Posterior cingulate gyrus (tissue), 11 donors: ENCODE measurements around the gene JAKMIP1.

Source experiments
- DNase-seq, 10 donors: peaks; one replicate each; pipeline versions ENCODE4 v3.0.0 to v3.0.0-alpha.2; 2020 to 2021; ENCODE audit warnings: mixed read lengths in 3 of 10
- intact Hi-C: fragments of 100-400 bp; cut with DNase I; formaldehyde crosslinking; loops from one replicate; pipeline ENCODE4 v1.15.1; 2023

Gene JAKMIP1

DNA sequence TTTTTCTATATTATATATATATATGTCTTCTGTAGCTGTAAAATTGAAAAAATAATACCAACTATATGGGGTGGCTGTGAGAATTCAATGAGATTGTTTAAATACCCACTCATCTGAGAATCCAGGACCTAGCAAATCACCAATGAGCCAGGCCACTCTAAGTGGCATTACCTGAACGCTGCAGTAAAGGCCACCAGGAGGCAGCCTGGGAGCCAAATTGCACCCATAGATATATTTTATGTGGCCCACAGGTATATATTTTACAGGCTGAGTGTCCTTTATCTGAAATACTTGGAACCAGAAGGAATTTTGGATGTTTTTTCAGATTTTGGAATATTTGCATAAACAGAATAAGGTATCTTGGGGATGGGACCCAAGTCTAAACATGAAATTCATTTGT is 124.0 kb downstream of the JAKMIP1 start:
- DNase-seq = peak in 1 of 10 donors; percentile 11
- intact Hi-C loops = no loop called here

DNA sequence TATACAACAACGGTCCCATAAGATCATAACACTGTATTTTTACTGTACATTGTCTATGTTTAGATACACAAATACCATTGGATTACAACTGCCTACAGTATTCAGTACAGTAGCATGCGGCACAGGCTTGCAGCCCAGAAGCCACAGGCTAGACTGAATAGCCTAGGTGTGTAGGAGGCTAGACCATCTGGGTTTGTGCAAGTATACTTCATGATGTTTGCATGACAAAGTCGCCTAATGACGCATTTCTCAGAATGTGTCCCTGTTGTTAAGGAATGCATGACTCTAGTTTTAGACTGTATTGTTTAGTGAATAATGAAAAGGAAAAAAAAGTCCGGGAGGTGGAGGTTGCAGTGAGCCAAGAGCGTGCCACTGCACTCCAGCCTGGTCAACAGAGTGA is 125.6 kb downstream of the JAKMIP1 start:
- intact Hi-C loops = no loop called here

GRCh38 chr4:6071959-6072720 is 128.2 kb downstream of the JAKMIP1 start:
- intact Hi-C loops = no loop called here
- DNase-seq = peak in 2 of 10 donors; percentile 38 to 74

More for the DNA sequence above, 125.6 kb downstream of the JAKMIP1 start:
- peak in 1 of 10 donors; percentile 67 for DNase-seq

GRCh38 chr4:6071191-6071958 is 129.0 kb downstream of the JAKMIP1 start:
- peak in 1 of 10 donors; percentile 77 for DNase-seq
- intact Hi-C loops = no loop called here

- peak in 1 of 10 donors; percentile 86 for DNase-seq
- intact Hi-C loops = no loop called here
Measured at GRCh38 chr4:6069845-6070709, 130.3 kb downstream of the JAKMIP1 start.

DNA sequence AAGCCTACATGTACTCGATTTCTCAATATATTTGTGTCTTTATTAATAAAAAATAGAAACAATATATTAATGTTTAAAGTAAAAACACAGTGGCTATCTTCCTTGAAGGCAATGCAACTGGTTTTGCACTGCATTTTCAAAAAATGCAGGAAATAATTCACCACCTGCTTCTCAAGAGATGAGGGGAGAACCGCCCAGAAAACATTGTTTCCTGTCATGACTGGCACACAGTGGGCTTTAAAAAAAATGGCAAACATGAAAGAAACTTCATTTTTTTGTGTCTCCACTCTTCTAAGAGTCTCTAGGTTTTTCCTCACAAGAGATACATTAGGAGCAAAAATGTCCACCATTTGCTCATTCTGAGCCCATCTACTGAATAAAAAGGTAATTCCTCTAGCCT is 131.4 kb downstream of the JAKMIP1 start:
- no peak for DNase-seq
- intact Hi-C loops = no loop called here

GRCh38 chr4:6065934-6066590 is 134.3 kb downstream of the JAKMIP1 start:
- peak in 1 of 10 donors; percentile 51 for DNase-seq
- intact Hi-C loops = no loop called here

DNA sequence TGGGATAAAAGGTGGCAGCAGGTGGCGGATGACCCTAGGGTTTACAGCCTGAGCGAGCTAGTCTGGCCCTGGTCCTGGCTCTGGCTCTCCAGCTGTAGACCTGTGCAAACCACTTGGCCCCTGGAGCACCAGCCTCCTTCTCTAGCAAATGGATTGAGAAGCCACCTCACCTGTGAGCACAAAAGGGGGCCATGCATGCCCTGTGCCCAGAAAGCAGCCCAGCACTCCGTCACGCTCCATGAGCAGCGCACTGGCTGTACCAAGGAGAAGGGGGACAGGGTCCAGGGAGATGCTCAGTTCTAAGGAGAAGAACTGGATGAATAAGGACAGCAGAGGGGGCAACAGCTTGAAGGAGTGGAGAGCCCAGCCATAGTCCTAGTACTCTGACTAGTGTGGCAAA is 135.2 kb downstream of the JAKMIP1 start:
- peak in 1 of 10 donors; percentile 61 for DNase-seq
- intact Hi-C loops = no loop called here

DNA sequence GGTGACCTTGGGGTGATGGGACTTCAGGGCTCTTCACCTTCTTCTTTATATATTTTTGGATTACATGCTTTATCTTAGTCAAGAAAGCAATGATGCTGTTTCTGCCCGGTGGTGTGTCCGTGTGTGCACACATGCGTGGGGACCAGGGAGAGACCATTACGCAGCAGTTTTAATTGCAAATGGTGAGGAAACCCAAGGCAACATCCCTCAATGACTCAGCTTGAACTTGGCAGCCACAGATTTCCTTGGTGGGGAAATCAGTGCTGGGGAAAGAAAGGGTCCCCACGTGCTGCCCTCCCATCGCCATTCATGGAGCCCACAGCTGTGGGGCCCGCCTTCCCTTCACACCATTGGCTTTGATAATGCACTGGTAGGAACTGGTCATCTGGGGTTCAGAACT is 136.0 kb downstream of the JAKMIP1 start:
- DNase-seq = peak in 1 of 10 donors; percentile 39
- intact Hi-C loops = no loop called here

- peak in 2 of 10 donors; percentile 77 to 79 for DNase-seq
Measured at GRCh38 chr4:6063684-6064083, 136.7 kb downstream of the JAKMIP1 start.

GRCh38 chr4:6062133-6062532 is 138.2 kb downstream of the JAKMIP1 start:
- intact Hi-C loops = no loop called here
- peak in 1 of 10 donors; percentile 49 for DNase-seq

More at GRCh38 chr4:6063684-6064083, 136.7 kb downstream of the JAKMIP1 start:
- intact Hi-C loops = no loop called here

GRCh38 chr4:6059375-6059805 is 141.0 kb downstream of the JAKMIP1 start:
- peak in 1 of 10 donors; percentile 67 for DNase-seq
- intact Hi-C loops = no loop called here

DNA sequence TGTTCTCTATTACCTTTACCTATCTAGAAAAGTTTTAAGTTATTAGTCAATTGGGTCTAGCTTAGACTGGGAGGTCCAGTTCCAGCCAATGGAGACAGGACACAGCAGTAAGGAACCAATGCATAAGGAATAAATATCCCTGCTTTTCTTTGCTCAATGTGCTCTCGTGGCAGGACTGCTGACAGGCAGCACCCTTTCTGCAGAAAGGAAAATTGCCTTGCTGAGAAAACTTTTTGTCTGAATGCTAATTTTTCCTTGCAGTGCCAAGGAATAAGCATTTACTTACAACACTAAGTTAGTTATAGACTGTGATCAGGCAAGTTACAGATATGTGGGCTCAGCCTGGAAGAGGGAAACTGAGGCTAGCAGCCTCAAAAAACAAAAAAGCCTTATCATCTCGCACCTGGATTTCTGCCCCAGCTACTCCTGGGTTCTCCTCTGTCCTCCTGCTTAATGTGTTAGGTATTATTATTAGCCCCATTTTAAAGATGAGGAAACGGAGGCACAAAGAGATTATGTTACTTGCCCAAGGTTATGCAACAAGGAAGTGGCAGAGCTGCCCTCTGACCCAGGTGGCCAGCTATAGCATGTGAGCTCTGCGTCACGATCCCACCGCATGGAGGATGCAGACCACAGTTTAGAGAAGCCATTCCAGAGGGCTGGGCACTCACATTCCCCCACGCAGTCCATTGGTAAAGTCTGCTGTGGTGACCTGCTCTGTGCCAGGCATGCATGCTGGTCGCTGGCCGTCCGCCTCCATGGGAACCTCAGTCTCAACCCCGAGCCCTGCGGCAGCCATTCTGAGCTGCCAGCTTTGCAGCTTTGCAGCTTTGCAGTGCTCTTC is 141.6 kb downstream of the JAKMIP1 start:
- peak in 1 of 10 donors; percentile 66 for DNase-seq
- intact Hi-C loops = no loop called here

GRCh38 chr4:6056976-6057766 is 143.2 kb downstream of the JAKMIP1 start:
- DNase-seq = peak in 5 of 10 donors; percentile 21 to 92 (median 30)
- intact Hi-C loops = no loop called here

DNA sequence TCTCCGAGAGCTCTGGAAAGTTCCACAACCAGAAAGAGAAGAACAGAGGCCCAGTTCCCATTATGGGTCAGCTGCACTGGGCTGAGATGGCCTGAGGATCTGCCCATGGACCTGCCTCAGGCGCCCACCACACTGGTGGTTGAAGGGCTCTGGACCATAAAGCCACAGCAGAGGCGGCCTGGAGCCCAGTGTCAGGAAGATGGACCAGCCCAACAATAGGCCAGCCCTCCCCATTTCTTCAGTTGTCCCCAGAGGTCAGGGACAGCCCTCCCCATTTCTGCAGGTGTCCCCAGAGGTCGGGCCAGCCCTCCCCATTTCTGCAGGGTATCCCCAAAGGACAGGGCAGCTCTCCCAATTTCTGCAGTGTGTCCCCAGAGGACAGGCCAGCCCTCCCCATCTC is 144.9 kb downstream of the JAKMIP1 start:
- intact Hi-C loops = no loop called here
- no peak for DNase-seq

- intact Hi-C loops = no loop called here
- DNase-seq = no peak
Measured at GRCh38 chr4:6055030-6055429, 145.3 kb downstream of the JAKMIP1 start.

- peak in 5 of 10 donors; percentile 36 to 90 (median 55) for DNase-seq
Measured at GRCh38 chr4:6054162-6054922, 146.0 kb downstream of the JAKMIP1 start.

DNA sequence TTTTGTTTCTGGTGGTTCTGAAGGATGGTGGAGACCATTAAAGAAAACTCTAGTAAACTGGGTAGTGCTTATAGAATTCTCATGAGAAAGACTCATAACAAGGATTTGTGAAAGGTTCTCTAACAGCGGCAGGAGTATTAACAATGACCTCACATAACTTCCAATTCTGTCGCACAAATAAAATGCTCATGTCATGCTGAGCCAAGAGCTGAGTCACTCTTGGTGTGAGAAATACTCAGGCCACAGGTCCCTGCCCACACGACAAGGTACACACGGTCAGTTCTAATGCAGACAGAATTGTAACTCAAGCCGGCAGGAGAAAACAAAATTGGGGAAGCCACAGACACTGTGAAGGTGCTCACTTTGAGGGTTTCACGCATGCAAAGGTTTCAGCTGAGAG is 147.7 kb downstream of the JAKMIP1 start:
- no peak for DNase-seq
- intact Hi-C loops = no loop called here

More at GRCh38 chr4:6054162-6054922, 146.0 kb downstream of the JAKMIP1 start:
- intact Hi-C loops = no loop called here
